Subcutaneous adipose tissue (tissue), 4 donors: ENCODE results near the gene MAST1. TPM values are rescaled to one million over a fixed set of nuclear protein-coding genes. Genes with fewer than 3 reads are reported as not detected.

Source experiments
- total RNA-seq, 4 donors: library from RNA; depleted of rRNA; stranded (reverse); fragments of >200 nt; gene quantifications; one replicate each; pipeline ENCODE4 v1.1.0, GENCODE V29; 2016
- TF ChIP-seq, protein P1 (sequence below): fragments of 450-650 bp; IDR thresholded peaks from one replicate; pipeline ENCODE4 v1.5.1; 2016; ENCODE audit warnings: low read depth, mild to moderate bottlenecking, control low read depth, antibody characterized with exemption, moderate library complexity

Gene MAST1
- total RNA-seq, 4 donors from 2014 or later: 0.17 TPM; not detected in 3

DNA sequence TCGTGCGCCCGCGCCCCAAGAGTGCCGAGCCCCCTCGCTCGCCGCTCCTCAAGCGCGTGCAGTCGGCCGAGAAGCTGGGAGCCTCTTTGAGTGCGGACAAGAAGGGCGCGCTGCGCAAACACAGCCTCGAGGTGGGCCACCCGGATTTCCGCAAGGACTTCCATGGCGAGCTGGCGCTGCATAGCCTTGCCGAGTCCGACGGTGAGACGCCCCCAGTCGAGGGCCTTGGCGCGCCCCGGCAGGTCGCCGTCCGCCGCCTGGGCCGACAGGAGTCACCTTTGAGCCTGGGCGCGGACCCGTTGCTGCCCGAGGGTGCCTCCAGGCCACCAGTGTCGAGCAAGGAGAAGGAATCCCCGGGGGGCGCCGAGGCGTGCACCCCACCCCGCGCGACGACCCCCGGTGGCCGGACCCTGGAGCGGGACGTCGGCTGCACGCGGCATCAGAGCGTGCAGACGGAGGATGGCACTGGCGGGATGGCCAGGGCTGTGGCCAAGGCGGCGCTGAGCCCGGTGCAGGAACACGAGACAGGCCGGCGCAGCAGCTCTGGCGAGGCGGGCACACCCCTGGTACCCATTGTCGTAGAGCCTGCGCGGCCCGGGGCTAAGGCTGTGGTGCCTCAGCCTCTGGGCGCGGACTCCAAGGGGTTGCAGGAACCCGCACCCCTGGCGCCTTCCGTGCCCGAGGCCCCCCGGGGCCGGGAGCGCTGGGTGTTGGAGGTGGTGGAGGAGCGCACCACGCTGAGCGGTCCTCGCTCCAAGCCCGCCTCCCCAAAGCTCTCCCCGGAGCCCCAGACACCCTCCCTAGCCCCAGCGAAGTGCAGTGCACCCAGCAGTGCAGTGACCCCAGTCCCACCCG, 35.8 kb downstream of the MAST1 start:
- TF ChIP-seq, protein P1, sequence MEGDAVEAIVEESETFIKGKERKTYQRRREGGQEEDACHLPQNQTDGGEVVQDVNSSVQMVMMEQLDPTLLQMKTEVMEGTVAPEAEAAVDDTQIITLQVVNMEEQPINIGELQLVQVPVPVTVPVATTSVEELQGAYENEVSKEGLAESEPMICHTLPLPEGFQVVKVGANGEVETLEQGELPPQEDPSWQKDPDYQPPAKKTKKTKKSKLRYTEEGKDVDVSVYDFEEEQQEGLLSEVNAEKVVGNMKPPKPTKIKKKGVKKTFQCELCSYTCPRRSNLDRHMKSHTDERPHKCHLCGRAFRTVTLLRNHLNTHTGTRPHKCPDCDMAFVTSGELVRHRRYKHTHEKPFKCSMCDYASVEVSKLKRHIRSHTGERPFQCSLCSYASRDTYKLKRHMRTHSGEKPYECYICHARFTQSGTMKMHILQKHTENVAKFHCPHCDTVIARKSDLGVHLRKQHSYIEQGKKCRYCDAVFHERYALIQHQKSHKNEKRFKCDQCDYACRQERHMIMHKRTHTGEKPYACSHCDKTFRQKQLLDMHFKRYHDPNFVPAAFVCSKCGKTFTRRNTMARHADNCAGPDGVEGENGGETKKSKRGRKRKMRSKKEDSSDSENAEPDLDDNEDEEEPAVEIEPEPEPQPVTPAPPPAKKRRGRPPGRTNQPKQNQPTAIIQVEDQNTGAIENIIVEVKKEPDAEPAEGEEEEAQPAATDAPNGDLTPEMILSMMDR: no peak

DNA sequence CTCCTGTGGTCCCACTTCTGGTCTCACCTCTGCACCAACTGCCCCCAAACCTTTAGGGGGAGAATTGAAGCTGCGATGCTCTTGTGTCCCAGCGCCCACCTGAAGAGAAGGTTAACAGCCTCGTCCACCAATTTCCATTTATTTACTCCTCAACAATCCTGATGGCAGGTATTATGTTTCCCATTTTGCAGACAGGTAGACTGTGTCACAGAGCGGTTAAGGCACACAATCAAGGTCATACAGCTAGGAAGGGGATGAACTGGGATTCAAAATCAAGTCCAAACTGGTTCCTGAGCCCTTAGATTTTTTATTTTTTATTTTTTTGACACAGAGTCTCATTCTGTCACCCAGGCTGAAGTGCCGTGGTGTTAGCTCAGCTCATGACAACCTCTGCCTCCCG, 36.8 kb downstream of the MAST1 start:
- TF ChIP-seq, protein P1: no peak

GRCh38 chr19:12880551-12881171, 42.3 kb downstream of the MAST1 start:
- TF ChIP-seq, protein P1: no peak

DNA sequence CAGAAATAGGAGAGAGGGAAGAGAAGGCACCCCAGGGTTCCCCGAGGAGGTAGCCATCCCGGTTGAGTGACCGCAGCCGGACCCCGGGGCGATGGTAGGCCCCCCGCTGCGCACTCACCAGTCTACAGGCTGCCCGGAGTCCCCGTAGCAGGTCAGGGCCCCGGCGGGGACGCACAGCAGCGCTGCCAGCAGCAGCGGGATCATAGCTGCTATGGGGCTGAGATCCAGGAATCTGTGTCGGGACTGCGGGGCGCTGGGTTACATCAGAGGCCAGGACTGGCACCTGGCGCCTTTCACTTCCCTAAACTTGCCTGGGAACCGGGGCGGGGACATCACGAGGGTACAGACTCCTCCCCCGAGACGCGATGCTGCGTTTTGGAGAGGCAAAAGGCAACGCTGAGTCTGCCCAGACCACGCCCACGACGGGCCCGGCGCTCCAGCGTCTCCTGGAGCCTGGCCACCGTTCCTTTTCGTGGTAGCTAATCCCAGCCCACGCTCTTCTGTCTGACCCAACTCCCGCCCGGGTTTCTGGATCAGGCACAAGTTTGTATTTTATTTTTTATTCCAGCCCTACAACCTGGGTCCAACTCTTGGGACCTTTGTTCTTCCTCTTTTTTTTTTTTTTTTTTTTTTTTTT, 43.0 kb downstream of the MAST1 start, which contains the start of gene DNASE2:
Gene DNASE2, minus strand, starts transcription at position 278 of the 637 bp plus-strand sequence. Its CDS starts 74 bp downstream, at position 204.
- TF ChIP-seq, protein P1: no peak

GRCh38 chr19:12882589-12882988, 44.3 kb downstream of the MAST1 start:
- TF ChIP-seq, protein P1: no peak

GRCh38 chr19:12884202-12884601, 45.9 kb downstream of the MAST1 start:
- TF ChIP-seq, protein P1: no peak

DNA sequence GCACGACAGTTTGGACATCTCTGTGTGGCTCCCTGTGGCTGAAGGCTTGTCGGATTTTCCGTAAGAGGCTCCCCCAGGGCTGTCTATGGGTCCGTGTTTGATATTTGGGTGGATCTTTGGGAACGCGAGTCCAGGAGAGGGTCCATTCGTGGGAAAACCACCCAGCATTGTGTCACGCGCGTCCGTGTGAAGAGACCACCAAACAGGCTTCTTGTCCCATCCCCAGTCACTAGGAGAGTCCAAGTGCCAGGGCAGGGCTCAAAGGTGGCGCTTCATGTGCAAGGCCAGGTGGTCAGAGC, 46.3 kb downstream of the MAST1 start:
- TF ChIP-seq, protein P1: no peak
